C1 segment of cervical spinal cord (tissue), 14 donors: ENCODE measurements around the gene SUCLG2.

Experiments used
- DNase-seq, 14 donors: peaks; one replicate each; lab custom pipeline; 2025; lab: John Stamatoyannopoulos, UW

The SUCLG2 gene

GRCh38 chr3:67458896-67459530 lies 195.4 kb downstream of the SUCLG2 start:
- no peak for DNase-seq

DNA sequence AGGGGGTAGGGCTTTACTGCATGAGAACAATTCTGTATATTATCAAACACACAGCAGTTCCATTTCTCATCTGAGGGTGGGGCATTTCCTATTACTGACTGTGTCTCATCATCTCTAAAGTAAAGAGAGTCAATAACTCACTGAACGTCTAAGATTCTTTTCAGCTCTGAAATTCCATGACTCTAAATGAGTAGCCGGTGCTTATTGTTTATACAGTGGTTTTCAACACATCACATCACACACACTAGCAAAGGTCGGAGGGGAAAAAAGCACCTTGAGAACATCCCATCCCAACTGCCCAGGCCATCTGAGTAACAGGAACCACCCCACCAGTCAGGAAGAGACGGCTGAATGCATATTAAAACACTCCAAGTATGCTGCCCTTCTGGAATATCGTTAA lies 196.0 kb downstream of the SUCLG2 start:
- no peak for DNase-seq

DNA sequence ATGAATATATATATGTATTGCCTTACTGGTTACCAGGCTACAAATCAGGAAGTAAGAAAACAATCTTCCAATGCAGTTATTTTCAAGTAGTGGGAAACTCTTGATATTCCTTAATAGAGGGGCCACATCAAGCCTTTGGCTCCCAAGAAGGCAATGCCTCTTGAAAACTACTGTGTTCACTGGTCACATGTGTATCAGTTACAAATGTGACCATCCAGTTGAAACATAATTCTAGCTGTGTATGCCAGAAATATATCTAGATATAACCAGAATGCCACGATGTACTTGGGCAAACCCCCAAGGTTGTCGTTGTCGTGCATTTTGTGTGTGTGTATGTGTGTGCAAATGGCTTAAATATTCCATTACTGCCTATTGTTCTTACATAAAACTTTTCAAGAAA lies 200.8 kb downstream of the SUCLG2 start:
- no peak for DNase-seq

DNA sequence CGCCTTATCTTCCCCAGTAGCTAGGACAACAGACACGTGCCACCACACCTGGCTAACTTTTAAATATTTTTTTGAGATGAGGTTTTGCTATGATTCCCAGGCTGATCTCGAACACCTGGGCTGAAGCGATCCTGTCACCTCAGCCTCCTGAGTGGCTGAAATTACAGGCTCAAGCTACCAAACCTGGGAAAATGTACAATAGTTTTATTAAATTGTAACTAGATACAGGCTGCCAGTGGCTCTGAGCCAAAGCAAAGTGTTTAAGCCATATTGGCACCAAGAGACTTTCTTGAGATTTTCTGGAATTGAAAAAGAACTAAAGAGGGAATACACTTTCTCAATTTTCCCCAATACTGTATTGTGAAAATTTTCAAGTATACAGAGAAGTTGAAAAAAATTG lies 204.3 kb downstream of the SUCLG2 start:
- DNase-seq, result no peak

GRCh38 chr3:67447393-67447792 lies 207.0 kb downstream of the SUCLG2 start:
- DNase-seq, result no peak

DNA sequence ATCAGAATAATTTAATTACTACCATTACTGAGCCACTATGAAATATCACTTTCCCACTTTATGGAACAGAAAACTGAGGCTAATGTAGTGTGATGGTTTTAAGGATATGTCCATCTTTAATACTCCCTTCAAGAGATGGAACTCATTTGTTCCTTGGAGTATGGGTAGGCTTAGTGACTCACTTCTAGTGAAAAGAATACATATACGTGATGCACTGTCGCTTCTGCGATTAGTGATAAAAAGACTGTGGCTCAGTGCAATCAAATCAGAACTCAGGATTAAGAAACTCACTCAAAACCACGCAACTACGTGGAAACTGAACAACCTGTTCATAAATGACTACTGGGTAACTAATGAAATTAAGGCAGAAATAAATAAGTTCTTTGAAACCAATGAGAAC lies 216.6 kb downstream of the SUCLG2 start:
- DNase-seq, result no peak

- no peak for DNase-seq
Measured at GRCh38 chr3:67437090-67437489, 217.3 kb downstream of the SUCLG2 start.

DNA sequence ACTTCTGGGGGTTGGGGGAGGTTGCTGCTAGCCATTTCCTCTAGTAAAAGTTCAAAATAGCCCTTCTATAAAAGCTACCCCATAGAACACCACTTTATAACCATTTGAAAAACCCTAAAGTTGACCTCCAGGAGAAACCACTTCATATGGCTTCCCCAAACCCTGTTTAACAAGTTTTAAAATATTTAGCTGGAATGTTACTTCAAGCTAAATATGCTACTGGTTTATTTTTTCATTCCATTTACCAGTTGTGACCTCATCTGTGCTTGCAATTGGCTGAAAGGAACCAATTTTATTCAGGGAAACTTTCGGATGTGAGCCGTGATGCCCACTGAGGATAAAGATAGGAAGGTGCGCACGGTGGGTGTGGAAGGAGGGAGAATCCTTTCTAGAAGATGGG lies 221.3 kb downstream of the SUCLG2 start:
- DNase-seq, result no peak

- no peak for DNase-seq
Measured at GRCh38 chr3:67431887-67432286, 222.5 kb downstream of the SUCLG2 start.

DNA sequence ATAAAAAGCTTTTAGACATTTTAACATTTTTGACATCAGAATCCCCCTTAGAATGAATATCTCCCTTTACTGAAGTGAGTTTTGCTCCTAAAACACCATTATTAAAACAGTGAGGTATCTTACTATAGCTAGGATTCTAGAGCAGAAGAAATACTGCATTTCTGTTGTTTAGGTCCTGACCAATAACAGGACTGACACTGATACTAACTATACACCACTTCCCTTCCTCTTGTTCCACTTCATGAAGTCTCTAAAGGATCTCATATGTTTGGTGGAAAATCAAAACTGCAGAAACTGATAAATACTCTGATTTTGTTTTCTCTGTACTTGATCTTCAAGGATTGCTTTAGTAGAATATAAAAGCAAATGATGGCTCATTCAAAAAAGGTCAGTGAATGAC lies 230.7 kb downstream of the SUCLG2 start:
- DNase-seq, result no peak

DNA sequence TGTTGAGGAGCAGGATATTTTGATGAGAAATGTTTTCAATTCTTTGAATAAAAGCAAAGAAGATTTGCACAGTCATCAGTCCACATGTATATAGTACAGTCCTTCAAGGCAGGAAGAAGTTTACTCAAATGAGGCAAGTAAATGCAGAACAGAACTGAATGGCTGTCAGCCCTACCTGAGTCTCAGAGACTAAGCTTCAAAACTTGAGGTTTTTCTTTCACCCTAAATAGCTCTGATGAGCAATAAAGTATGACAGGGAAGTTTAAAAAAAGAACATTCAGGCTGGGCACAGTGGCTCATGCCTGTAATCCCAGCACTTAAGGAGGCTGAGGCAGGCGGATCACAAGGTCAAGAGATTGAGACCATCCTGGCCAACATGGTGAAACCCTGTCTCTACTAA lies 232.5 kb downstream of the SUCLG2 start:
- no peak for DNase-seq

- DNase-seq, result no peak
Measured at GRCh38 chr3:67419779-67420178, 234.6 kb downstream of the SUCLG2 start.

GRCh38 chr3:67419218-67419529 lies 235.2 kb downstream of the SUCLG2 start:
- DNase-seq, result no peak

- no peak for DNase-seq
Measured at GRCh38 chr3:67418426-67419217, 235.8 kb downstream of the SUCLG2 start.

DNA sequence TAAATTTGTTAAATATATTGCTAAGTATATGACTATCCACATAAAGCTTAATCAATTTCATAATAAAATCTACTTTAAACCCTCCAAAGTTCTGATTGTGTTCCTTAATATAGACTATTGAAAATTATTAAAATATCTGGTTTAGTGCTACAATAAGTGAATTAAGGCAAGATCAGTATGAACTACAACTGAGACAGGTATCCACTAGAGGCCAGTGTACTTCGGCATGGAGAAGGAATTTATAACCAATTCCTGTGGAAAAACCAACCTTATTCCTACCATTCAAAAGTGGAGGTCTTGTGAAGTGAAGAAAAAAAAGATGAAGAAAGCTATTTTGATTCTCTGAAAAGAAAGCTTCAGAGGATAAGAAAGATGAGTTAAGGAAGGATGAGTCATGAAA lies 237.7 kb downstream of the SUCLG2 start:
- DNase-seq, result no peak

- DNase-seq, result no peak
Measured at GRCh38 chr3:67415511-67415910, 238.9 kb downstream of the SUCLG2 start.

DNA sequence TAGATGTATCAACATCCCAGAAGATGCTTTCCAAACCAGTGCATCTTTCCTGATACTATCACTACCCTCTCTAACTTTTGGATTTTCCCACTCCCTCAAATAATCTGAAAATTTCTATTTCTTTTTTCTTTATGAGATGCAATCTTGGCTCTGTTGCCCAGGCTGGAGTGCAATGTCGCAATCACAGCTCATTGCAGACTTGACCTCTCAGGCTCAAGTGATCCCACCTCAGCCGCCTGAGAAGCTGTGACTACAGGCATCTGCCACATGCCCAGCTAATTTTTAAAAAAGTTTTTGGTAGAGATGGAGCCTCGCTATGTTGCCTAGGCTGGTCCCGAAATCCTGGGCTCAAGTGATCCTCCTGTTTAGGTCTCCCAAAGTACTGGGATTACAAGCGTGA lies 239.7 kb downstream of the SUCLG2 start:
- DNase-seq, result no peak

- no peak for DNase-seq
Measured at GRCh38 chr3:67405193-67405592, 249.2 kb downstream of the SUCLG2 start.

GRCh38 chr3:67402873-67403272 lies 251.5 kb downstream of the SUCLG2 start:
- no peak for DNase-seq

- DNase-seq, result no peak
Measured at GRCh38 chr3:67401921-67402320, 252.5 kb downstream of the SUCLG2 start.

DNA sequence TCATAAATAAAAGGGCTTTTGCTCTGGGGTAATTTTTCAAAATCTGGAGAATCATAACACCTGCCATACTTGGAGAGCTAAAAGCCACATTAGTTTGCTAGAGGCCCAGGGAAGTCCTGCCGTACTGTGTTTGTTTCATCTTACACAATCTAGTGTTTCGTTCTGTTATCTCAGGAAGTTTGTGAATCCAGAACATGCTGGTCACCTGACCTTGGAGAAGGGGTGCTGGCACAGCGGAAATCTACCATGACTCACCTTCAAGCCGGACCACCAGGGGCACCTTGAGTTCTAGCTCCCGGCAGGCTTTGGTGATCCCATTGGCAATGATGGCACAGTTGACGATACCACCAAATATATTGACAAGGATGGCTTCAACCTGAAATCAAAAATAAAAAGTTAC lies 253.9 kb downstream of the SUCLG2 start:
- no peak for DNase-seq

- DNase-seq, result no peak
Measured at GRCh38 chr3:67389176-67389575, 265.2 kb downstream of the SUCLG2 start.

DNA sequence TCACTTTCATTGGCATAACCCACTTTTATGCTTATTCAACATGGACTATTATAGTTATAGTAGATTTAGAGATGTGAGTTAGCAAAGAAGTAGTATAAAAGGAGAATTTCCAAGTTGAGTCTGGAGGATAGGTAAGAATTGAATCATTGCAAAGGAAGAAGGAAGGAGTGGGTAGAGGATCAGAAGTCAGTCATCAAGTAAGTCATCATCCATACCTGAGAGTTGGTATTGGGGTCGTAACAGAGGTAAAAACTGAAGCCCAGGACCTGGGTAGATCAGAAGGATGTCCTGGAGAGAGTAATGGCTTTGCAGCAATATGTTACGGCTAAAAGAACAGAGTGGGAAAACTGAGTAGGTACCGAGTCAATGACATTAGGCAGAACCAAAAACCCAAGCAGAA lies 265.7 kb downstream of the SUCLG2 start:
- DNase-seq, result no peak

- no peak for DNase-seq
Measured at GRCh38 chr3:67386451-67386850, 268.0 kb downstream of the SUCLG2 start.
